Measurements from ENCODE around the gene NIPSNAP3A.

The NIPSNAP3A gene

GRCh38 chr9:104774831-104775573 lies 27.5 kb downstream of the NIPSNAP3A start:
- DNase-seq = peak; percentile 10

GRCh38 chr9:104775574-104775936 lies 28.1 kb downstream of the NIPSNAP3A start:
- DNase-seq = no peak

- DNase-seq = no peak
These were observed 28.5 kb downstream of the NIPSNAP3A start for GRCh38 chr9:104775976-104776375.

GRCh38 chr9:104776797-104777196 lies 29.3 kb downstream of the NIPSNAP3A start:
- no peak for DNase-seq

- DNase-seq = no peak
These were observed 31.3 kb downstream of the NIPSNAP3A start for GRCh38 chr9:104778802-104779201.

GRCh38 chr9:104779334-104779733 lies 31.9 kb downstream of the NIPSNAP3A start:
- DNase-seq = no peak

GRCh38 chr9:104779946-104780535 lies 32.6 kb downstream of the NIPSNAP3A start:
- no peak for DNase-seq

- DNase-seq = peak; percentile 39
These were observed 33.4 kb downstream of the NIPSNAP3A start for GRCh38 chr9:104780796-104781395.

- no peak for DNase-seq
These were observed 36.1 kb downstream of the NIPSNAP3A start for GRCh38 chr9:104783588-104783987.

- DNase-seq = no peak
These were observed 36.6 kb downstream of the NIPSNAP3A start for GRCh38 chr9:104784098-104784497.

GRCh38 chr9:104786293-104786692 lies 38.8 kb downstream of the NIPSNAP3A start:
- DNase-seq = no peak

GRCh38 chr9:104787306-104788015 lies 40.0 kb downstream of the NIPSNAP3A start:
- no peak for DNase-seq

- DNase-seq = no peak
These were observed 40.8 kb downstream of the NIPSNAP3A start for GRCh38 chr9:104788251-104788650.

- DNase-seq = no peak
These were observed 46.6 kb downstream of the NIPSNAP3A start for GRCh38 chr9:104794070-104794469.

GRCh38 chr9:104795082-104795481 lies 47.6 kb downstream of the NIPSNAP3A start:
- no peak for DNase-seq

- DNase-seq = no peak
These were observed 48.4 kb downstream of the NIPSNAP3A start for GRCh38 chr9:104795857-104796256.

- no peak for DNase-seq
These were observed 50.9 kb downstream of the NIPSNAP3A start for GRCh38 chr9:104798209-104798995.

GRCh38 chr9:104800068-104800785 lies 52.7 kb downstream of the NIPSNAP3A start:
- no peak for DNase-seq

GRCh38 chr9:104802110-104802509 lies 54.6 kb downstream of the NIPSNAP3A start:
- DNase-seq = no peak

GRCh38 chr9:104802906-104803305 lies 55.4 kb downstream of the NIPSNAP3A start:
- no peak for DNase-seq

- no peak for DNase-seq
These were observed 58.0 kb downstream of the NIPSNAP3A start for GRCh38 chr9:104805441-104805840.

- DNase-seq = peak; percentile 56
These were observed 60.6 kb downstream of the NIPSNAP3A start for GRCh38 chr9:104808035-104808614.

All from midbrain (tissue), 1 donor.